Measurements from ENCODE around the gene COA4. TPM values are rescaled to one million over a fixed set of nuclear protein-coding genes. Genes with fewer than 3 reads are reported as not detected.

The COA4 gene
- total RNA-seq, 1 experiment from 2014 or later, result 367 TPM

GRCh38 chr11:73852049-73852448 is 24.6 kb downstream of the COA4 start:
- Histone ChIP-seq H3K36me3 (ENCODE audit: low read depth, low read length) (peaks cover 1% of the 10 kb centered on the region; the same call in 1 of the 2 replicates), H3F3A (ENCODE audit: low read length, unreplicated experiment) (peaks cover 5% of the 10 kb centered on the region), H3K4me2 (ENCODE audit: low read length) (no peak overlapping the region), H4K20me1 (ENCODE audit: low read length) (no peaks in the 10 kb centered on the region), H3K27ac (ENCODE audit: low read length) (no peak overlapping the region), H3K9ac (ENCODE audit: low read length) (no peak overlapping the region), H2AFZ (ENCODE audit: low read length) (no peak overlapping the region), H3K4me3 (ENCODE audit: low read length) (no peak overlapping the region), H3K4me1 (ENCODE audit: insufficient read depth, low read length) (peaks cover 10% of the 10 kb centered on the region), H3K9me3 (ENCODE audit: low read length) (no peaks in the 10 kb centered on the region), H3K27me3 (ENCODE audit: low read length) (no peaks in the 10 kb centered on the region), H3K9me2 (replicated peaks; ENCODE audit: low read length) (no peaks in the 10 kb centered on the region), H3K79me2 (ENCODE audit: low read length) (no peaks in the 10 kb centered on the region)
- intact Hi-C loops (cut with micrococcal nuclease), result no loop called here
- TF ChIP-seq EZH2phosphoT487 (IDR thresholded peaks at IDR 0.05; ENCODE audit: borderline replicate concordance, low read length), result no peak
- no peak for TF ChIP-seq EZH2 (IDR thresholded peaks at IDR 0.05; ENCODE audit: low read length, unreplicated experiment)
- no peak for TF ChIP-seq CTCF (conservative IDR thresholded peaks at IDR 0.05; ENCODE audit: low read depth, low read length)
- BruUV-seq (replicated peaks), result no TSS peak
- ATAC-seq (no peak), DNase-seq (no peak)
- ChIA-PET CTCF (no interaction called here), POLR2A (ENCODE audit: unreplicated experiment) (no interaction called here)

GRCh38 chr11:73851046-73851764 is 25.4 kb downstream of the COA4 start:
- Histone ChIP-seq H3K9ac (ENCODE audit: low read length) (no peak overlapping the region), H3K4me1 (ENCODE audit: insufficient read depth, low read length) (peaks cover 10% of the 10 kb centered on the region), H3K27me3 (ENCODE audit: low read length) (no peaks in the 10 kb centered on the region), H3K27ac (ENCODE audit: low read length) (no peak overlapping the region), H3F3A (ENCODE audit: low read length, unreplicated experiment) (peaks cover 5% of the 10 kb centered on the region), H3K4me3 (ENCODE audit: low read length) (no peak overlapping the region), H2AFZ (ENCODE audit: low read length) (no peak overlapping the region), H4K20me1 (ENCODE audit: low read length) (no peaks in the 10 kb centered on the region), H3K4me2 (ENCODE audit: low read length) (no peak overlapping the region), H3K79me2 (ENCODE audit: low read length) (no peaks in the 10 kb centered on the region), H3K36me3 (ENCODE audit: low read depth, low read length) (peaks cover 4% of the 10 kb centered on the region; the same call in 1 of the 2 replicates), H3K9me2 (replicated peaks; ENCODE audit: low read length) (no peaks in the 10 kb centered on the region), H3K9me3 (ENCODE audit: low read length) (no peaks in the 10 kb centered on the region)
- no TSS peak for BruUV-seq (replicated peaks)
- intact Hi-C loops (cut with micrococcal nuclease), result no loop called here
- TF ChIP-seq CTCF (conservative IDR thresholded peaks at IDR 0.05; ENCODE audit: low read depth, low read length) (no peak), EZH2 (IDR thresholded peaks at IDR 0.05; ENCODE audit: low read length, unreplicated experiment) (no peak), EZH2phosphoT487 (IDR thresholded peaks at IDR 0.05; ENCODE audit: borderline replicate concordance, low read length) (no peak)
- DNase-seq, result no peak
- CTCF ChIA-PET, result no interaction called here
- ATAC-seq, result no peak
- POLR2A ChIA-PET (ENCODE audit: unreplicated experiment), result no interaction called here

GRCh38 chr11:73839123-73839457 is 37.6 kb downstream of the COA4 start:
- no peaks in the 10 kb centered on the region for H3K4me1 ChIP-seq (ENCODE audit: insufficient read depth, low read length)
- H3K4me2 ChIP-seq (ENCODE audit: low read length), result no peak overlapping the region
- CTCF ChIA-PET, result no interaction called here
- H3K27me3 ChIP-seq (ENCODE audit: low read length), result no peaks in the 10 kb centered on the region
- no peak overlapping the region for H3K4me3 ChIP-seq (ENCODE audit: low read length)
- POLR2A ChIA-PET (ENCODE audit: unreplicated experiment), result no interaction called here
- BruUV-seq (replicated peaks), result no TSS peak
- H4K20me1 ChIP-seq (ENCODE audit: low read length), result no peaks in the 10 kb centered on the region
- no peak overlapping the region for H3K27ac ChIP-seq (ENCODE audit: low read length)
- ATAC-seq (no peak), DNase-seq (no peak)
- TF ChIP-seq CTCF (conservative IDR thresholded peaks at IDR 0.05; ENCODE audit: low read depth, low read length), result no peak
- no peak for TF ChIP-seq EZH2 (IDR thresholded peaks at IDR 0.05; ENCODE audit: low read length, unreplicated experiment)
- TF ChIP-seq EZH2phosphoT487 (IDR thresholded peaks at IDR 0.05; ENCODE audit: borderline replicate concordance, low read length), result no peak
- H3K79me2 ChIP-seq (ENCODE audit: low read length), result no peaks in the 10 kb centered on the region
- no peaks in the 10 kb centered on the region for H3F3A ChIP-seq (ENCODE audit: low read length, unreplicated experiment)
- no peak overlapping the region for H3K9ac ChIP-seq (ENCODE audit: low read length)
- intact Hi-C loops (cut with micrococcal nuclease), result no loop called here
- H3K9me2 ChIP-seq (replicated peaks; ENCODE audit: low read length), result no peaks in the 10 kb centered on the region
- no peaks in the 10 kb centered on the region for H3K9me3 ChIP-seq (ENCODE audit: low read length)
- peaks cover 5% of the 10 kb centered on the region; the same call in 1 of the 2 replicates for H3K36me3 ChIP-seq (ENCODE audit: low read depth, low read length)
- H2AFZ ChIP-seq (ENCODE audit: low read length), result no peak overlapping the region

Data from PC-3 (cell line).